Heart left ventricle (tissue), 13 donors: ENCODE data around the gene COPRS.

ENCODE experiments used
- CTCF ChIP-seq, 12 donors: fragments of 200-600 bp; sonication (generic) in 4 of 12; IDR thresholded peaks; one replicate each; pipeline versions ENCODE4 v1.5.0 to v1.8.0; 2018 to 2022; ENCODE audit warnings: antibody characterized with exemption in 12 of 12, mild to moderate bottlenecking in 5 of 12
- POLR2A ChIP-seq, 2 donors: fragments of 450-650 bp; IDR thresholded peaks; one replicate each; pipeline ENCODE4 v1.6.1; 2017; ENCODE audit warnings: antibody characterized with exemption in 2 of 2, mild to moderate bottlenecking in 2 of 2, moderate library complexity in 2 of 2
- donor health status: ischemic (EF 13 %, LVEDD 7.1; RV severe dilation, severe dysfunction).
- donor health status: DM: no; HTN: yes; CAD: no.
- donor health status: DM: no; HTN: no; CAD: no.
- donor health status: ischemic (EF 25% LVEDD 6.9; RV normal size, moderate dysfunction).
- donor health status: ischemic (EF 25% LVEDD 5.7; RV mildly dilated, moderate dysfunction).
- donor health status: ischemic (EF 35%, LVEDD 5.7; RV mildly dilated, moderate dysfunction).
- donor health status: nonischemic (EF 11% LVEDD 7.7; RV severe dilation, severe dysfunction).
- donor health status: DM: yes; HTN: yes; CAD: no.
- donor health status: PGD.
- donor health status: ischemic (EF 29% LVEDD 5.4; RV normal size, mild dysfunction).
- donor health status: nonischemic (EF 23%, LVEDD 6.1; RV moderate dilation, normal function).

GRCh38 chr17:31803494-31804213 is 55.4 kb downstream of the COPRS start:
- TF ChIP-seq CTCF (IDR thresholded peaks at IDR 0.05) (no peak), POLR2A (IDR thresholded peaks at IDR 0.05) (no peak)
